A375 (cell line): Measurements from ENCODE around the gene NRXN3. TPM values are rescaled to one million over a fixed set of nuclear protein-coding genes. Genes with fewer than 3 reads are reported as not detected.

Experiments used
- small RNA-seq: library from RNA; depleted of rRNA; stranded (forward); fragments of <200 nt; gene quantifications from one replicate; pipeline ENCODE3, GENCODE V24; 2014
- total RNA-seq: library from RNA; depleted of rRNA; stranded (reverse); fragments of >200 nt; shearing (Covaris generic); gene quantifications from 2 replicates; pipeline ENCODE4 v1.2.3, GENCODE V29; 2014; rRNA removed

The NRXN3 gene
- 0.21 and 0.26 TPM in 2 replicates for total RNA-seq

DNA sequence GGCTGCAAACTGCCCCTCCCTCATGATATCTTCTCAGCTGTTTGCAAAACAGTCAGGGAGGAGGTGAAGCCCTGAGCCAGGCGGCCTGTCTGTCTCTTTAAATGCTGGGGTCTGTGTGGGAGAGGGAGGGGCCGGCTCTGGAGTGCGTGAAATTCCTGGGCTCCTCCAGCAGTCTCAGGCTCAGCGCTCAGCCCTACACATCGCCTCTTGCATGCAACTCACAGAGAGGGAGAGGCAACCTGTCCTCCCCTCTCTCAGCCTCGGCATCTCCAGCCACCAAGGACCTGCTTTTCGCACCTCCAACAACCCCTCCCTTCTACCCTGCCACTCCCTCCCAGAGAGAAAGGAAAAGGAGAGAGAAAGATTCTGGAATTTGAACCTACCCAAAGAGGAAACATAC is at the start of gene NRXN3:
TSS of gene NRXN3 (plus strand) at position 171 of the 400 bp plus-strand sequence. CDS start 72,721 bp downstream, outside the sequence.

Small RNA genes lying within 50 kb of the gene (small RNA-seq; reads per million reads assigned to genes)
- gene RNA5SP388, result 3.0 reads per million, percentile 80 among the genes with 10 or more reads in this experiment
